GM12878 (cell line): ENCODE data around the gene DUSP10.

ENCODE experiments used
- EZH2 ChIP-seq: IDR thresholded peaks from 2 replicates; pipeline ENCODE4 v1.6.1; 2012; ENCODE audit warnings: low read depth, mild to moderate bottlenecking, control low read depth, inconsistent platforms, low read length, borderline replicate concordance; ENCODE audit not compliant: control insufficient read depth
- JUND ChIP-seq: IDR thresholded peaks from 2 replicates; pipeline ENCODE4 v1.6.1; 2012; ENCODE audit warnings: low read depth, mild to moderate bottlenecking, low read length, improper control_type of control experiment, moderate library complexity
- MYC ChIP-seq: IDR thresholded peaks from 2 replicates; pipeline ENCODE4 v1.6.1; 2011; ENCODE audit warnings: mild to moderate bottlenecking, low read length, moderate library complexity, inconsistent platforms; ENCODE audit not compliant: insufficient read depth, insufficient replicate concordance, insufficient read length, severe bottlenecking
- SP1 ChIP-seq: IDR thresholded peaks from one replicate; pipeline ENCODE4 v1.6.1; 2011; ENCODE audit warnings: low read depth, low read length
- ZSCAN29 ChIP-seq: fragments of 450-650 bp; IDR thresholded peaks from 2 replicates; pipeline ENCODE4 v1.6.1; 2017; ENCODE audit warnings: mild to moderate bottlenecking, moderate library complexity
- TF ChIP-seq, protein P1 (sequence below): IDR thresholded peaks from 2 replicates; pipeline ENCODE4 v1.6.1; 2012; ENCODE audit warnings: low read depth, low read length, improper control_type of control experiment
- TF ChIP-seq, protein P2 (sequence below): fragments of 450-650 bp; IDR thresholded peaks from 2 replicates; pipeline ENCODE4 v1.6.1; 2016; ENCODE audit warnings: mild to moderate bottlenecking, moderate library complexity, borderline replicate concordance
- TF ChIP-seq, protein P3 (sequence below): fragments of 450-650 bp; IDR thresholded peaks from 2 replicates; pipeline ENCODE4 v1.6.1; 2017; ENCODE audit warnings: mild to moderate bottlenecking, moderate library complexity
- TF ChIP-seq, protein P4 (sequence below), 3 experiments: IDR thresholded peaks in 2 of 3; conservative IDR thresholded peaks in 1 of 3; 2 replicates each; pipeline ENCODE4 v1.5.1; 2011; ENCODE audit warnings: low read depth in 3 of 3, low read length in 3 of 3, mild to moderate bottlenecking in 3 of 3, control low read depth in 2 of 3, moderate library complexity in 2 of 3, inconsistent platforms in 1 of 3, mixed read lengths in 1 of 3; ENCODE audit not compliant: control insufficient read depth in 2 of 3, insufficient read depth in 1 of 3; ENCODE audit errors: extremely low read depth in 1 of 3
- TF ChIP-seq, protein P5 (sequence below): fragments of 450-650 bp; IDR thresholded peaks from 2 replicates; pipeline ENCODE4 v1.6.1; 2017; ENCODE audit warnings: mild to moderate bottlenecking, low read depth, inconsistent platforms; ENCODE audit not compliant: poor library complexity, severe bottlenecking
- TF ChIP-seq, protein P6 (sequence below): IDR thresholded peaks from 2 replicates; pipeline ENCODE4 v1.6.1; 2012; ENCODE audit warnings: low read depth, low read length, improper control_type of control experiment
- TF ChIP-seq, protein P7 (sequence below): IDR thresholded peaks from 2 replicates; pipeline ENCODE4 v1.6.1; 2011; ENCODE audit warnings: low read depth, low read length, improper control_type of control experiment, borderline replicate concordance

DNA sequence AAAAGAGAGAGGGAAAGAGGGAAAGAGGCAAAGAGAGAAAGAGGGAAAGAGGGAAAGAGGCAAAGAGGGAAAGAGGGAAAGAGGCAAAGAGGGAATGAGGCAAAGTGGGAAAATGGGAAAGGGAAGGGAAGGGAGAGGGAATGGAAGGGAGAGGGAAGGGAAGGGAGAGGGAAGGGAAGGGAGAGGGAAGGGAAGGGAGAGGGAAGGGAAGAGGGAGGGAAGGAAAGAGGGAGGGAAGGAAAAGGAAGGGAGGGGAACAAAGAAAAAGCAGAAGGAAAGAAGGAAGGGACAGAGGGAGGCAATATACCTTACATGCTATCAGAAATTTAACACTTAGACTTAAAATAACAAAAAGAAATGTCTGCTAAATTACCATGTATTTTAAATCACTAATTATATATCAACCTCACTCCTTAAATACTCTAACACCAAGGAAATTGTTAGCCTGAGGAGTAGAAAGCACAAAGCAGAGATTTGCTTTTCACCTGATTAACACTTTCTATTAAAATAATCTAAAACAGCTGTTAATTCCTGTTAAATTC lies 41.8 kb downstream of the DUSP10 start:
- TF ChIP-seq, protein P1, sequence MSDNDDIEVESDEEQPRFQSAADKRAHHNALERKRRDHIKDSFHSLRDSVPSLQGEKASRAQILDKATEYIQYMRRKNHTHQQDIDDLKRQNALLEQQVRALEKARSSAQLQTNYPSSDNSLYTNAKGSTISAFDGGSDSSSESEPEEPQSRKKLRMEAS = no peak
- TF ChIP-seq, protein P2, sequence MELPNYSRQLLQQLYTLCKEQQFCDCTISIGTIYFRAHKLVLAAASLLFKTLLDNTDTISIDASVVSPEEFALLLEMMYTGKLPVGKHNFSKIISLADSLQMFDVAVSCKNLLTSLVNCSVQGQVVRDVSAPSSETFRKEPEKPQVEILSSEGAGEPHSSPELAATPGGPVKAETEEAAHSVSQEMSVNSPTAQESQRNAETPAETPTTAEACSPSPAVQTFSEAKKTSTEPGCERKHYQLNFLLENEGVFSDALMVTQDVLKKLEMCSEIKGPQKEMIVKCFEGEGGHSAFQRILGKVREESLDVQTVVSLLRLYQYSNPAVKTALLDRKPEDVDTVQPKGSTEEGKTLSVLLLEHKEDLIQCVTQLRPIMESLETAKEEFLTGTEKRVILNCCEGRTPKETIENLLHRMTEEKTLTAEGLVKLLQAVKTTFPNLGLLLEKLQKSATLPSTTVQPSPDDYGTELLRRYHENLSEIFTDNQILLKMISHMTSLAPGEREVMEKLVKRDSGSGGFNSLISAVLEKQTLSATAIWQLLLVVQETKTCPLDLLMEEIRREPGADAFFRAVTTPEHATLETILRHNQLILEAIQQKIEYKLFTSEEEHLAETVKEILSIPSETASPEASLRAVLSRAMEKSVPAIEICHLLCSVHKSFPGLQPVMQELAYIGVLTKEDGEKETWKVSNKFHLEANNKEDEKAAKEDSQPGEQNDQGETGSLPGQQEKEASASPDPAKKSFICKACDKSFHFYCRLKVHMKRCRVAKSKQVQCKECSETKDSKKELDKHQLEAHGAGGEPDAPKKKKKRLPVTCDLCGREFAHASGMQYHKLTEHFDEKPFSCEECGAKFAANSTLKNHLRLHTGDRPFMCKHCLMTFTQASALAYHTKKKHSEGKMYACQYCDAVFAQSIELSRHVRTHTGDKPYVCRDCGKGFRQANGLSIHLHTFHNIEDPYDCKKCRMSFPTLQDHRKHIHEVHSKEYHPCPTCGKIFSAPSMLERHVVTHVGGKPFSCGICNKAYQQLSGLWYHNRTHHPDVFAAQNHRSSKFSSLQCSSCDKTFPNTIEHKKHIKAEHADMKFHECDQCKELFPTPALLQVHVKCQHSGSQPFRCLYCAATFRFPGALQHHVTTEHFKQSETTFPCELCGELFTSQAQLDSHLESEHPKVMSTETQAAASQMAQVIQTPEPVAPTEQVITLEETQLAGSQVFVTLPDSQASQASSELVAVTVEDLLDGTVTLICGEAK = no peak
- TF ChIP-seq, protein P3, sequence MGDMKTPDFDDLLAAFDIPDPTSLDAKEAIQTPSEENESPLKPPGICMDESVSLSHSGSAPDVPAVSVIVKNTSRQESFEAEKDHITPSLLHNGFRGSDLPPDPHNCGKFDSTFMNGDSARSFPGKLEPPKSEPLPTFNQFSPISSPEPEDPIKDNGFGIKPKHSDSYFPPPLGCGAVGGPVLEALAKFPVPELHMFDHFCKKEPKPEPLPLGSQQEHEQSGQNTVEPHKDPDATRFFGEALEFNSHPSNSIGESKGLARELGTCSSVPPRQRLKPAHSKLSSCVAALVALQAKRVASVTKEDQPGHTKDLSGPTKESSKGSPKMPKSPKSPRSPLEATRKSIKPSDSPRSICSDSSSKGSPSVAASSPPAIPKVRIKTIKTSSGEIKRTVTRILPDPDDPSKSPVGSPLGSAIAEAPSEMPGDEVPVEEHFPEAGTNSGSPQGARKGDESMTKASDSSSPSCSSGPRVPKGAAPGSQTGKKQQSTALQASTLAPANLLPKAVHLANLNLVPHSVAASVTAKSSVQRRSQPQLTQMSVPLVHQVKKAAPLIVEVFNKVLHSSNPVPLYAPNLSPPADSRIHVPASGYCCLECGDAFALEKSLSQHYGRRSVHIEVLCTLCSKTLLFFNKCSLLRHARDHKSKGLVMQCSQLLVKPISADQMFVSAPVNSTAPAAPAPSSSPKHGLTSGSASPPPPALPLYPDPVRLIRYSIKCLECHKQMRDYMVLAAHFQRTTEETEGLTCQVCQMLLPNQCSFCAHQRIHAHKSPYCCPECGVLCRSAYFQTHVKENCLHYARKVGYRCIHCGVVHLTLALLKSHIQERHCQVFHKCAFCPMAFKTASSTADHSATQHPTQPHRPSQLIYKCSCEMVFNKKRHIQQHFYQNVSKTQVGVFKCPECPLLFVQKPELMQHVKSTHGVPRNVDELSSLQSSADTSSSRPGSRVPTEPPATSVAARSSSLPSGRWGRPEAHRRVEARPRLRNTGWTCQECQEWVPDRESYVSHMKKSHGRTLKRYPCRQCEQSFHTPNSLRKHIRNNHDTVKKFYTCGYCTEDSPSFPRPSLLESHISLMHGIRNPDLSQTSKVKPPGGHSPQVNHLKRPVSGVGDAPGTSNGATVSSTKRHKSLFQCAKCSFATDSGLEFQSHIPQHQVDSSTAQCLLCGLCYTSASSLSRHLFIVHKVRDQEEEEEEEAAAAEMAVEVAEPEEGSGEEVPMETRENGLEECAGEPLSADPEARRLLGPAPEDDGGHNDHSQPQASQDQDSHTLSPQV = no peak
- TF ChIP-seq JUND (no peak), EZH2 (no peak), MYC (no peak), ZSCAN29 (no peak), SP1 (no peak)
- TF ChIP-seq, protein P4, sequence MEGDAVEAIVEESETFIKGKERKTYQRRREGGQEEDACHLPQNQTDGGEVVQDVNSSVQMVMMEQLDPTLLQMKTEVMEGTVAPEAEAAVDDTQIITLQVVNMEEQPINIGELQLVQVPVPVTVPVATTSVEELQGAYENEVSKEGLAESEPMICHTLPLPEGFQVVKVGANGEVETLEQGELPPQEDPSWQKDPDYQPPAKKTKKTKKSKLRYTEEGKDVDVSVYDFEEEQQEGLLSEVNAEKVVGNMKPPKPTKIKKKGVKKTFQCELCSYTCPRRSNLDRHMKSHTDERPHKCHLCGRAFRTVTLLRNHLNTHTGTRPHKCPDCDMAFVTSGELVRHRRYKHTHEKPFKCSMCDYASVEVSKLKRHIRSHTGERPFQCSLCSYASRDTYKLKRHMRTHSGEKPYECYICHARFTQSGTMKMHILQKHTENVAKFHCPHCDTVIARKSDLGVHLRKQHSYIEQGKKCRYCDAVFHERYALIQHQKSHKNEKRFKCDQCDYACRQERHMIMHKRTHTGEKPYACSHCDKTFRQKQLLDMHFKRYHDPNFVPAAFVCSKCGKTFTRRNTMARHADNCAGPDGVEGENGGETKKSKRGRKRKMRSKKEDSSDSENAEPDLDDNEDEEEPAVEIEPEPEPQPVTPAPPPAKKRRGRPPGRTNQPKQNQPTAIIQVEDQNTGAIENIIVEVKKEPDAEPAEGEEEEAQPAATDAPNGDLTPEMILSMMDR (IDR thresholded peaks at IDR 0.05 in 2 of 3, conservative IDR thresholded peaks at IDR 0.05 in 1 of 3; ENCODE audit: control insufficient read depth in 2 of 3, extremely low read depth in 1 of 3, insufficient read depth in 1 of 3, low read depth in 3 of 3, low read length in 3 of 3) = no peak
- TF ChIP-seq, protein P5, sequence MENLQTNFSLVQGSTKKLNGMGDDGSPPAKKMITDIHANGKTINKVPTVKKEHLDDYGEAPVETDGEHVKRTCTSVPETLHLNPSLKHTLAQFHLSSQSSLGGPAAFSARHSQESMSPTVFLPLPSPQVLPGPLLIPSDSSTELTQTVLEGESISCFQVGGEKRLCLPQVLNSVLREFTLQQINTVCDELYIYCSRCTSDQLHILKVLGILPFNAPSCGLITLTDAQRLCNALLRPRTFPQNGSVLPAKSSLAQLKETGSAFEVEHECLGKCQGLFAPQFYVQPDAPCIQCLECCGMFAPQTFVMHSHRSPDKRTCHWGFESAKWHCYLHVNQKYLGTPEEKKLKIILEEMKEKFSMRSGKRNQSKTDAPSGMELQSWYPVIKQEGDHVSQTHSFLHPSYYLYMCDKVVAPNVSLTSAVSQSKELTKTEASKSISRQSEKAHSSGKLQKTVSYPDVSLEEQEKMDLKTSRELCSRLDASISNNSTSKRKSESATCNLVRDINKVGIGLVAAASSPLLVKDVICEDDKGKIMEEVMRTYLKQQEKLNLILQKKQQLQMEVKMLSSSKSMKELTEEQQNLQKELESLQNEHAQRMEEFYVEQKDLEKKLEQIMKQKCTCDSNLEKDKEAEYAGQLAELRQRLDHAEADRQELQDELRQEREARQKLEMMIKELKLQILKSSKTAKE = no peak
- TF ChIP-seq, protein P6, sequence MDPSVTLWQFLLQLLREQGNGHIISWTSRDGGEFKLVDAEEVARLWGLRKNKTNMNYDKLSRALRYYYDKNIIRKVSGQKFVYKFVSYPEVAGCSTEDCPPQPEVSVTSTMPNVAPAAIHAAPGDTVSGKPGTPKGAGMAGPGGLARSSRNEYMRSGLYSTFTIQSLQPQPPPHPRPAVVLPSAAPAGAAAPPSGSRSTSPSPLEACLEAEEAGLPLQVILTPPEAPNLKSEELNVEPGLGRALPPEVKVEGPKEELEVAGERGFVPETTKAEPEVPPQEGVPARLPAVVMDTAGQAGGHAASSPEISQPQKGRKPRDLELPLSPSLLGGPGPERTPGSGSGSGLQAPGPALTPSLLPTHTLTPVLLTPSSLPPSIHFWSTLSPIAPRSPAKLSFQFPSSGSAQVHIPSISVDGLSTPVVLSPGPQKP = no peak
- TF ChIP-seq, protein P7, sequence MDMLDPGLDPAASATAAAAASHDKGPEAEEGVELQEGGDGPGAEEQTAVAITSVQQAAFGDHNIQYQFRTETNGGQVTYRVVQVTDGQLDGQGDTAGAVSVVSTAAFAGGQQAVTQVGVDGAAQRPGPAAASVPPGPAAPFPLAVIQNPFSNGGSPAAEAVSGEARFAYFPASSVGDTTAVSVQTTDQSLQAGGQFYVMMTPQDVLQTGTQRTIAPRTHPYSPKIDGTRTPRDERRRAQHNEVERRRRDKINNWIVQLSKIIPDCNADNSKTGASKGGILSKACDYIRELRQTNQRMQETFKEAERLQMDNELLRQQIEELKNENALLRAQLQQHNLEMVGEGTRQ = no peak
